GM18520 (cell line): Measurements from ENCODE around the gene FGD2.

Source experiments
- ATAC-seq: cut with Tn5 transposase; IDR thresholded peaks from one replicate; pipeline ENCODE4 v1.9.1; 2021; ENCODE audit not compliant: unreplicated experiment

FGD2 gene

GRCh38 chr6:37005061-37005810 lies at the start of gene FGD2:
Gene FGD2 (plus strand): TSS chr6:37005655. CDS start chr6:37005818, 163 bp downstream.
- ATAC-seq = peak; percentile 38

GRCh38 chr6:36955671-36956445 lies 49.6 kb upstream of the FGD2 start:
- ATAC-seq = no peak

- no peak for ATAC-seq
Measured at GRCh38 chr6:36956446-36956820, 49.0 kb upstream of the FGD2 start.

- no peak for ATAC-seq
Measured at GRCh38 chr6:36957773-36958271, 47.6 kb upstream of the FGD2 start.

- no peak for ATAC-seq
Measured at GRCh38 chr6:36958775-36959554, 46.5 kb upstream of the FGD2 start.

- no peak for ATAC-seq
Measured at GRCh38 chr6:36959555-36960250, 45.8 kb upstream of the FGD2 start.

GRCh38 chr6:36961441-36962435 lies 43.7 kb upstream of the FGD2 start:
- ATAC-seq = no peak

- no peak for ATAC-seq
Measured at GRCh38 chr6:36962874-36963273, 42.6 kb upstream of the FGD2 start.

- no peak for ATAC-seq
Measured at GRCh38 chr6:36963451-36964290, 41.8 kb upstream of the FGD2 start.

GRCh38 chr6:36964349-36964748 lies 41.1 kb upstream of the FGD2 start:
- ATAC-seq = no peak

- no peak for ATAC-seq
Measured at GRCh38 chr6:36964908-36965307, 40.5 kb upstream of the FGD2 start.

GRCh38 chr6:36967301-36967700 lies 38.2 kb upstream of the FGD2 start:
- no peak for ATAC-seq

- ATAC-seq = no peak
Measured at GRCh38 chr6:36967757-36968156, 37.7 kb upstream of the FGD2 start.

GRCh38 chr6:36968266-36968977 lies 37.0 kb upstream of the FGD2 start:
- ATAC-seq = no peak

- ATAC-seq = no peak
Measured at GRCh38 chr6:36969240-36969691, 36.2 kb upstream of the FGD2 start.

GRCh38 chr6:36969988-36970891 lies 35.2 kb upstream of the FGD2 start:
- no peak for ATAC-seq
